HepG2 (cell line): Measurements from ENCODE around the gene PRKCD. TPM values are rescaled to one million over a fixed set of nuclear protein-coding genes. Genes with fewer than 3 reads are reported as not detected.

Experiments used
- BATF2 ChIP-seq: sonication (generic); formaldehyde crosslinking; IDR thresholded peaks from 2 replicates; pipeline ENCODE4 v1.8.0; 2022; ENCODE audit warnings: mild to moderate bottlenecking, missing genetic modification reagents, moderate library complexity
- BCL3 ChIP-seq: sonication (generic); formaldehyde crosslinking; IDR thresholded peaks from 2 replicates; pipeline ENCODE4 v1.5.1; 2020; ENCODE audit warnings: mild to moderate bottlenecking, missing genetic modification reagents, moderate library complexity
- CEBPB ChIP-seq: IDR thresholded peaks from 2 replicates; pipeline ENCODE4 v1.6.1; 2011; ENCODE audit warnings: low read depth, low read length, improper control_type of control experiment, borderline replicate concordance
- CENPX ChIP-seq: sonication (generic); formaldehyde crosslinking; IDR thresholded peaks from 2 replicates; pipeline ENCODE4 v1.9.0; 2021; ENCODE audit warnings: mild to moderate bottlenecking, missing genetic modification reagents, moderate library complexity
- FOXO1 ChIP-seq: sonication (generic); formaldehyde crosslinking; IDR thresholded peaks from 2 replicates; pipeline ENCODE4 v1.4.0; 2020; ENCODE audit warnings: missing genetic modification reagents
- KLF11 ChIP-seq: IDR thresholded peaks from 2 replicates; pipeline ENCODE4 v1.6.1; 2016; ENCODE audit warnings: missing compliant biosample characterization
- NFYC ChIP-seq: IDR thresholded peaks from 2 replicates; pipeline ENCODE4 v1.6.1; 2016; ENCODE audit warnings: missing genetic modification reagents, missing compliant biosample characterization
- NR2F6 ChIP-seq, 2 experiments: IDR thresholded peaks; 2 replicates each; pipeline ENCODE4 v1.6.1; 2016; ENCODE audit warnings: antibody characterized with exemption in 1 of 2, mild to moderate bottlenecking in 1 of 2
- SCMH1 ChIP-seq: sonication (generic); formaldehyde crosslinking; IDR thresholded peaks from 2 replicates; pipeline ENCODE4 v1.9.0; 2021; ENCODE audit warnings: missing genetic modification reagents, mild to moderate bottlenecking, borderline replicate concordance
- SSRP1 ChIP-seq: IDR thresholded peaks from 2 replicates; pipeline ENCODE4 v1.6.1; 2016; ENCODE audit warnings: control low read depth
- TEAD2 ChIP-seq: sonication (generic); formaldehyde crosslinking; IDR thresholded peaks from 2 replicates; pipeline ENCODE4 v1.9.0; 2021; ENCODE audit warnings: missing genetic modification reagents
- ZFP36L1 ChIP-seq: sonication (generic); formaldehyde crosslinking; IDR thresholded peaks from 2 replicates; pipeline ENCODE4 v1.8.0; 2022; ENCODE audit warnings: mild to moderate bottlenecking, missing genetic modification reagents, moderate library complexity
- ZIK1 ChIP-seq: sonication (generic); formaldehyde crosslinking; IDR thresholded peaks from 2 replicates; pipeline ENCODE4 v1.5.0; 2020; ENCODE audit warnings: mild to moderate bottlenecking, low read depth, missing genetic modification reagents, borderline replicate concordance
- ZMYM3 ChIP-seq: sonication (generic); formaldehyde crosslinking; IDR thresholded peaks from 2 replicates; pipeline ENCODE4 v1.5.1; 2020; ENCODE audit warnings: mild to moderate bottlenecking, missing genetic modification reagents
- ZNF224 ChIP-seq: sonication (generic); formaldehyde crosslinking; IDR thresholded peaks from 2 replicates; pipeline ENCODE4 v1.5.0; 2020; ENCODE audit warnings: mild to moderate bottlenecking, missing genetic modification reagents
- ZNF235 ChIP-seq: sonication (generic); formaldehyde crosslinking; IDR thresholded peaks from 2 replicates; pipeline ENCODE4 v1.8.1; 2023; ENCODE audit warnings: mild to moderate bottlenecking, missing genetic modification reagents, borderline replicate concordance
- ZNF343 ChIP-seq: sonication (generic); formaldehyde crosslinking; IDR thresholded peaks from 2 replicates; pipeline ENCODE4 v1.4.0; 2020; ENCODE audit warnings: mild to moderate bottlenecking, missing genetic modification reagents
- ZNF407 ChIP-seq: sonication (generic); formaldehyde crosslinking; IDR thresholded peaks from one replicate; pipeline ENCODE4 v1.5.1; 2020; ENCODE audit warnings: mild to moderate bottlenecking, missing genetic modification reagents; ENCODE audit errors: not compliant biosample characterization
- ZNF546 ChIP-seq: sonication (generic); formaldehyde crosslinking; conservative IDR thresholded peaks from 2 replicates; pipeline ENCODE4 v1.8.1; 2023; ENCODE audit warnings: mild to moderate bottlenecking, missing genetic modification reagents
- ZNF615 ChIP-seq: sonication (generic); formaldehyde crosslinking; IDR thresholded peaks from 2 replicates; pipeline ENCODE4 v1.5.0; 2020; ENCODE audit warnings: mild to moderate bottlenecking, missing genetic modification reagents, borderline replicate concordance
- ZNF670 ChIP-seq: sonication (generic); formaldehyde crosslinking; IDR thresholded peaks from 2 replicates; pipeline ENCODE4 v1.8.0; 2022; ENCODE audit warnings: mild to moderate bottlenecking, missing genetic modification reagents, borderline replicate concordance
- ZSCAN20 ChIP-seq: sonication (generic); formaldehyde crosslinking; IDR thresholded peaks from 2 replicates; pipeline ENCODE4 v1.4.0; 2020; ENCODE audit warnings: missing genetic modification reagents, mild to moderate bottlenecking, borderline replicate concordance
- polyA plus RNA-seq, 8 experiments: library from polyadenylated mRNA; depleted of rRNA in 3 of 8; stranded (reverse) in 7 of 8; unstranded in 1 of 8; fragments of >200 nt; fragmentation: Illumina TruSeq in 4 of 8; extraction: Trizol in 4 of 8; gene quantifications; 2 replicates each; pipeline versions ENCODE4 v1.2.1 to v1.2.3, GENCODE V29; 2011 to 2016; ENCODE audit warnings: low read depth in 4 of 8, missing spikeins in 1 of 8, mixed read lengths in 1 of 8; ENCODE audit not compliant: insufficient read depth in 1 of 8
- total RNA-seq, 5 experiments: library from RNA; depleted of rRNA; stranded (reverse); fragments of >200 nt; fragmentation: Illumina TruSeq; extraction: Trizol; gene quantifications; 2 replicates each; pipeline ENCODE4 v1.2.3, GENCODE V29; 2016; ENCODE audit warnings: low read depth in 1 of 5

Gene PRKCD
- total and polyA plus RNA-seq, 2 of the 13 experiments (the other 11 are each of a cell fraction or from before 2014, with no cell fraction given) = 1.6 to 40.7 TPM

GRCh38 chr3:53134631-53135232 is 26.3 kb upstream of the PRKCD start (continued):
- TF ChIP-seq CEBPB (no peak), KLF11 (CRISPR knock-in tag) (no peak), TEAD2 (no peak), NR2F6 (IDR thresholded peaks at IDR 0.05) (no peak), NR2F6 (CRISPR knock-in tag; IDR thresholded peaks at IDR 0.05) (peak; percentile 15; the same call in 1 of the 2 replicates), SSRP1 (CRISPR knock-in tag) (no peak), CENPX (no peak), ZNF546 (CRISPR knock-in tag) (no peak), FOXO1 (0 out of 2 replicates have a peak, but pooled peaks have one; percentile 16), ZMYM3 (CRISPR knock-in tag) (peak; percentile 75), SCMH1 (CRISPR knock-in tag) (no peak), ZIK1 (no peak), ZFP36L1 (CRISPR knock-in tag) (no peak), ZNF615 (CRISPR knock-in tag) (no peak), ZNF235 (CRISPR knock-in tag) (no peak), ZNF224 (CRISPR knock-in tag) (no peak), ZNF343 (CRISPR knock-in tag) (no peak), BCL3 (CRISPR knock-in tag) (no peak; the same call in 1 of the 2 replicates), BATF2 (no peak), ZNF407 (CRISPR knock-in tag) (no peak), ZNF670 (CRISPR knock-in tag) (no peak), NFYC (CRISPR knock-in tag) (no peak), ZSCAN20 (CRISPR knock-in tag) (no peak)
